Heart left ventricle (tissue), 16 donors: Measurements from ENCODE around the gene HIGD1A. TPM values are rescaled to one million over a fixed set of nuclear protein-coding genes. Genes with fewer than 3 reads are reported as not detected.
A peak's percentile ranks its signal among the peaks of the same experiment; 100 is the strongest.

Experiments used
- ATAC-seq, 4 donors: fragments of 200-7000 bp; cut with Tn5 transposase; one replicate each; pipeline ENCODE4 v1.9.1; 2020 to 2022; ENCODE audit warnings: moderate library complexity in 4 of 4, mild to moderate bottlenecking in 3 of 4, moderate number of reproducible peaks in 1 of 4
- DNase-seq, 5 donors: peaks; one replicate each; pipeline ENCODE4 v3.0.0-alpha.2; 2020
- H3K27ac ChIP-seq, 12 donors: fragments of 200-600 bp; sonication (generic) in 4 of 12; one replicate each; pipeline versions ENCODE4 v1.5.0 to v1.8.0; 2016 to 2022; ENCODE audit warnings: mild to moderate bottlenecking in 2 of 12
- H3K27me3 ChIP-seq, 9 donors: fragments of 200-600 bp; sonication (generic) in 2 of 9; one replicate each; pipeline versions ENCODE4 v1.5.1 to v1.8.0; 2016 to 2022; ENCODE audit warnings: mild to moderate bottlenecking in 3 of 9
- H3K36me3 ChIP-seq, 9 donors: fragments of 200-600 bp; sonication (generic) in 2 of 9; one replicate each; pipeline versions ENCODE4 v1.5.0 to v1.8.0; 2018 to 2022; ENCODE audit warnings: mild to moderate bottlenecking in 2 of 9
- H3K4me1 ChIP-seq, 12 donors: fragments of 200-600 bp; sonication (generic) in 4 of 12; one replicate each; pipeline versions ENCODE4 v1.5.0 to v1.8.0; 2016 to 2022; ENCODE audit warnings: mild to moderate bottlenecking in 3 of 12
- H3K4me3 ChIP-seq, 12 donors: fragments of 200-600 bp; sonication (generic) in 4 of 12; one replicate each; pipeline versions ENCODE4 v1.5.0 to v1.8.0; 2017 to 2022; ENCODE audit warnings: mild to moderate bottlenecking in 9 of 12, moderate library complexity in 4 of 12
- H3K9me3 ChIP-seq, 12 donors: fragments of 200-600 bp; sonication (generic) in 4 of 12; one replicate each; pipeline versions ENCODE4 v1.5.0 to v1.8.0; 2016 to 2022; ENCODE audit warnings: mild to moderate bottlenecking in 1 of 12
- CTCF ChIP-seq, 12 donors: fragments of 200-600 bp; sonication (generic) in 4 of 12; IDR thresholded peaks; one replicate each; pipeline versions ENCODE4 v1.5.0 to v1.8.0; 2018 to 2022; ENCODE audit warnings: antibody characterized with exemption in 12 of 12, mild to moderate bottlenecking in 5 of 12
- POLR2A ChIP-seq, 2 donors: fragments of 450-650 bp; IDR thresholded peaks; one replicate each; pipeline ENCODE4 v1.6.1; 2017; ENCODE audit warnings: antibody characterized with exemption in 2 of 2, mild to moderate bottlenecking in 2 of 2, moderate library complexity in 2 of 2
- WGBS, 4 donors: extraction: QIAGEN DNeasy Blood & Tissue Kit in 2 of 4; methylation state at CpG; one replicate each; pipeline versions ENCODE4 v1.1.5 to v1.1.7; 2013 to 2018; 5-methylcytosine and 5-hydroxymethylcytosine counted together
- intact Hi-C, 10 donors: fragments of 100-400 bp; cut with DNase I; formaldehyde crosslinking; loops; one replicate each; pipeline versions ENCODE4 v1.11.1 to v1.14.2; 2022
- polyA plus RNA-seq, 2 donors: library from polyadenylated mRNA; stranded (reverse); fragments of 200-250 nt; gene quantifications; one replicate each; pipeline ENCODE4 v1.2.3, GENCODE V29; 2013
- total RNA-seq, 9 donors: library from RNA; depleted of rRNA in 2 of 9; stranded (reverse); fragments of >200 nt in 2 of 9; fragmentation: NEBNext Ultra II Directional in 3 of 9; extraction: Animal tissue kit (Norgen Biotek cat#: 25700) in 3 of 9; gene quantifications; one replicate each; pipeline versions ENCODE4 v1.1.0 to v1.2.4, GENCODE V29; 2016 to 2023
- donor health status: ischemic (EF 13 %, LVEDD 7.1; RV severe dilation, severe dysfunction).
- donor health status: healthy with polysubstance abuse.
- donor health status: DM: no; HTN: yes; CAD: no.
- donor health status: DM: no; HTN: no; CAD: no.
- donor health status: ischemic (EF 25% LVEDD 6.9; RV normal size, moderate dysfunction).
- donor health status: ischemic (EF 25% LVEDD 5.7; RV mildly dilated, moderate dysfunction).
- donor health status: healthy.
- donor health status: DM: yes; HTN: yes; CAD: no.
- donor health status: ischemic (EF 35%, LVEDD 5.7; RV mildly dilated, moderate dysfunction).
- donor health status: nonischemic (EF 11% LVEDD 7.7; RV severe dilation, severe dysfunction).
- donor health status: DM: yes; HTN: yes; CAD: no.
- donor health status: PGD.
- donor health status: ischemic (EF 29% LVEDD 5.4; RV normal size, mild dysfunction).
- donor health status: nonischemic (EF 23%, LVEDD 6.1; RV moderate dilation, normal function).

Gene HIGD1A
- total and polyA plus RNA-seq, 11 donors, result 170 to 497 (median 313) TPM

GRCh38 chr3:42809202-42809601, 4.9 kb upstream of the HIGD1A start, which contains the start of gene ACKR2:
TSS of gene ACKR2 (plus strand) at chr3:42809445. CDS start at chr3:42864503, 55,058 bp downstream.
- Histone ChIP-seq H3K4me3 (no peak within 1 kb of the TSS), H3K27ac (no peak within 1 kb of the TSS), H3K36me3 (no peaks in the 10 kb centered on the region), H3K9me3 (no peaks in the 10 kb centered on the region), H3K27me3 (no peaks in the 10 kb centered on the region), H3K4me1 (peaks cover 0 to 11% (median 5%) of the 10 kb centered on the region in 12 donors)
- intact Hi-C loops, result no loop called here
- DNase-seq (no peak), ATAC-seq (no peak)
- TF ChIP-seq POLR2A (IDR thresholded peaks at IDR 0.05) (no peak), CTCF (IDR thresholded peaks at IDR 0.05) (no peak)
- 91 to 96% (median 94%) methylated on average over 5 of the region's 5 CpGs for WGBS, 4 donors

GRCh38 chr3:42807929-42808328, 3.6 kb upstream of the HIGD1A start:
- no peaks in the 10 kb centered on the region for H3K36me3 ChIP-seq
- intact Hi-C loops, result no loop called here
- 76 to 94% (median 88%) methylated on average over 4 of the region's 4 CpGs for WGBS, 4 donors
- ATAC-seq, result no peak
- no peaks in the 10 kb centered on the region for H3K27me3 ChIP-seq
- peaks cover 0 to 15% (median 10%) of the 10 kb centered on the region in 12 donors for H3K4me1 ChIP-seq
- DNase-seq, result no peak
- no peaks in the 10 kb centered on the region for H3K9me3 ChIP-seq
- no peak overlapping the region for H3K4me3 ChIP-seq
- no peak overlapping the region for H3K27ac ChIP-seq
- TF ChIP-seq CTCF (IDR thresholded peaks at IDR 0.05) (no peak), POLR2A (IDR thresholded peaks at IDR 0.05) (no peak)

- Histone ChIP-seq H3K4me3 (peak overlapping the region in 10 of 12 donors; percentile 58 to 96 (median 86)), H3K36me3 (peaks cover 0 to 4% (median 0%) of the 10 kb centered on the region in 9 donors), H3K9me3 (no peaks in the 10 kb centered on the region), H3K27me3 (no peaks in the 10 kb centered on the region), H3K4me1 (peaks cover 4 to 40% (median 27%) of the 10 kb centered on the region in 12 donors), H3K27ac (peak overlapping the region in 8 of 12 donors; percentile 88 to 99 (median 96))
- TF ChIP-seq CTCF (IDR thresholded peaks at IDR 0.05) (no peak), POLR2A (IDR thresholded peaks at IDR 0.05) (no peak)
- DNase-seq, result peak; percentile 8 to 66 (median 42)
- 32 to 52% (median 41%) methylated on average over 16 to 23 of the region's 23 CpGs for WGBS, 4 donors
- peak in 1 of 4 donors; percentile 23 for ATAC-seq
- intact Hi-C loops, result no loop called here
These were observed 991 bp upstream of the HIGD1A start for GRCh38 chr3:42805141-42805821.

- no peaks in the 10 kb centered on the region for H3K27me3 ChIP-seq
- H3K4me3 ChIP-seq, result peak overlapping the region; percentile 58 to 96 (median 84)
- DNase-seq, result no peak
- H3K9me3 ChIP-seq, result no peaks in the 10 kb centered on the region
- intact Hi-C loops, result no loop called here
- peaks cover 4 to 45% (median 32%) of the 10 kb centered on the region in 12 donors for H3K4me1 ChIP-seq
- no peak for TF ChIP-seq CTCF (IDR thresholded peaks at IDR 0.05)
- no peak for TF ChIP-seq POLR2A (IDR thresholded peaks at IDR 0.05)
- ATAC-seq, result no peak
- WGBS, 4 donors, result 0 to 1% (median 1%) methylated on average over 13 of the region's 13 CpGs
- peaks cover 0 to 4% (median 0%) of the 10 kb centered on the region in 9 donors for H3K36me3 ChIP-seq
- peak overlapping the region; percentile 88 to 99 (median 96) for H3K27ac ChIP-seq
These were observed 492 bp upstream of the HIGD1A start for GRCh38 chr3:42804831-42805132.
